RWPE1 (cell line): Measurements from ENCODE around the gene SRPK1.

ENCODE experiments used
- CTCF ChIA-PET: fragments of 350-600 bp; sonication (Branson Sonifier 250); formaldehyde crosslinking; extraction: SDS; loops from one replicate; lab custom pipeline; 2021; lab: Yijun Ruan, JAX
- POLR2A ChIA-PET: fragments of 400-600 bp; formaldehyde crosslinking; extraction: SDS; loops from one replicate; lab custom pipeline; 2020; ENCODE audit warnings: antibody characterized with exemption; ENCODE audit not compliant: low non-redundant PET; lab: Yijun Ruan, JAX
- DNase-seq: peaks from one replicate; pipeline ENCODE4 v3.0.0; 2012; ENCODE audit warnings: low spot score
- H3K27ac ChIP-seq: fragments of 450-650 bp; 2 replicates; pipeline ENCODE4 v1.5.1; 2017
- TF ChIP-seq, protein P1 (sequence below): fragments of 450-650 bp; conservative IDR thresholded peaks from 2 replicates; pipeline ENCODE4 v1.5.1; 2017; ENCODE audit warnings: low read depth, mild to moderate bottlenecking

Gene SRPK1

GRCh38 chr6:35804996-35805736, 115.7 kb downstream of the SRPK1 start, which contains the start of gene LHFPL5:
TSS of gene LHFPL5 (plus strand) at chr6:35805352. CDS start at chr6:35805671, 319 bp downstream.
- POLR2A ChIA-PET: no interaction called here
- CTCF ChIA-PET: no interaction called here
- H3K27ac ChIP-seq: no peak within 1 kb of the TSS
- TF ChIP-seq, protein P1, sequence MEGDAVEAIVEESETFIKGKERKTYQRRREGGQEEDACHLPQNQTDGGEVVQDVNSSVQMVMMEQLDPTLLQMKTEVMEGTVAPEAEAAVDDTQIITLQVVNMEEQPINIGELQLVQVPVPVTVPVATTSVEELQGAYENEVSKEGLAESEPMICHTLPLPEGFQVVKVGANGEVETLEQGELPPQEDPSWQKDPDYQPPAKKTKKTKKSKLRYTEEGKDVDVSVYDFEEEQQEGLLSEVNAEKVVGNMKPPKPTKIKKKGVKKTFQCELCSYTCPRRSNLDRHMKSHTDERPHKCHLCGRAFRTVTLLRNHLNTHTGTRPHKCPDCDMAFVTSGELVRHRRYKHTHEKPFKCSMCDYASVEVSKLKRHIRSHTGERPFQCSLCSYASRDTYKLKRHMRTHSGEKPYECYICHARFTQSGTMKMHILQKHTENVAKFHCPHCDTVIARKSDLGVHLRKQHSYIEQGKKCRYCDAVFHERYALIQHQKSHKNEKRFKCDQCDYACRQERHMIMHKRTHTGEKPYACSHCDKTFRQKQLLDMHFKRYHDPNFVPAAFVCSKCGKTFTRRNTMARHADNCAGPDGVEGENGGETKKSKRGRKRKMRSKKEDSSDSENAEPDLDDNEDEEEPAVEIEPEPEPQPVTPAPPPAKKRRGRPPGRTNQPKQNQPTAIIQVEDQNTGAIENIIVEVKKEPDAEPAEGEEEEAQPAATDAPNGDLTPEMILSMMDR: no peak
- peak; percentile 80 for DNase-seq

- DNase-seq: no peak
- ChIA-PET POLR2A (no interaction called here), CTCF (no interaction called here)
- TF ChIP-seq, protein P1: no peak
- no peak overlapping the region for H3K27ac ChIP-seq
Measured at GRCh38 chr6:35801148-35801547, 119.8 kb downstream of the SRPK1 start.

DNA sequence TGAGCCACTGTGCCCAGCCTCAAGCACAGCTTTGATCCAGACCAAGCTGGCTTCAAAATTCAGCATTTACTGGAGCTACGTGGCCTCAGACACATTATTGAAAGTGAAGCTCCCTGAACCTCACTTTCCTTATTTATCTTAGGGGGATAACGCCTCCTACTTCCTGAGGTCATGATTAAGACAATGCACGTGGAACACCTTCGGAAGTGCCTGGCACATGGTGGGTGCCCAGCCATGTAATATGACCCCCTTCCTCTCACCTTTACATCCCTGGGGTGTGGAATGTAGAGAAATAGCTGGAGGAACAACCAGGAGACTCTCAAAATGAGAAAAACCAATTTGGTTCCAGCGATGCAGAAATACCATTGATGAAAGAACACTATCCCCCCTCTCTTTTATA, 122.2 kb downstream of the SRPK1 start:
- TF ChIP-seq, protein P1: no peak
- ChIA-PET POLR2A (no interaction called here), CTCF (interaction anchor here (0.7 kb wide), 1 partner anchor 19 kb away, joined by 4 read pairs; no protein-coding TSS in a partner anchor)
- no peak for DNase-seq
- no peak overlapping the region for H3K27ac ChIP-seq

- CTCF ChIA-PET: no interaction called here
- TF ChIP-seq, protein P1: no peak
Measured at GRCh38 chr6:35797837-35798526, 122.9 kb downstream of the SRPK1 start.

DNA sequence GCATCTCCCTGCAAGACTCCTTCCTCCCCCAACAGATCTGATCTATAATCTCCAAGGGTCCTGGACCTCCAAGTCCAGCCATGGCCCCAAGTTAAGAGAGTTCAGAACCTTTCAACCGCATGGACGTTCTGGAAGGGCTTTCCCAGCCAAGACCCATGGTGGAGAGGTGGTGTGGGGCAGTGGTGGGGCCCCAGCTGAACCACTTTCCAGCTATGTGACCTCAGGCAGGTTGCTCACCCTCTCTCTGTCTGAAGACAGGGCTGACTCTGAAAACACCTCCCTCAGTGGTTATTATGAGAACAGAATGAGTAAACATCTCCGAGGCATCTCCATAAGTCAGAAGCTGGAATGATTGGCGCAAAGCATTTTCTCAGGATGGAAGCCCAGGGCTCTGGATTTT, 124.7 kb downstream of the SRPK1 start:
- ChIA-PET POLR2A (no interaction called here), CTCF (interaction anchor here (0.7 kb wide), 1 partner anchor 9 kb away, joined by 3 read pairs; no protein-coding TSS in a partner anchor)
- DNase-seq: no peak
- H3K27ac ChIP-seq: no peak overlapping the region
- TF ChIP-seq, protein P1: no peak

More at GRCh38 chr6:35797837-35798526, 122.9 kb downstream of the SRPK1 start:
- POLR2A ChIA-PET: no interaction called here
- DNase-seq: no peak
- H3K27ac ChIP-seq: no peak overlapping the region

GRCh38 chr6:35795453-35796071, 125.3 kb downstream of the SRPK1 start:
- ChIA-PET CTCF (interaction anchor here (0.7 kb wide), 1 partner anchor 8 kb away, joined by 3 read pairs; no protein-coding TSS in a partner anchor), POLR2A (no interaction called here)

More at GRCh38 chr6:35795453-35796071, 125.3 kb downstream of the SRPK1 start:
- H3K27ac ChIP-seq: no peak overlapping the region
- TF ChIP-seq, protein P1: no peak
- no peak for DNase-seq
